Fibroblast of villous mesenchyme (primary cell): ENCODE measurements around the gene ZBTB20. TPM values are rescaled to one million over a fixed set of nuclear protein-coding genes. Genes with fewer than 3 reads are reported as not detected.

Experiments used
- DNase-seq: peaks from one replicate; pipeline ENCODE4 v3.0.0-alpha.2; 2010; ENCODE audit warnings: low read depth
- H3K4me3 ChIP-seq: 2 replicates; pipeline ENCODE4 v1.5.1; 2011; ENCODE audit warnings: low read depth, mild to moderate bottlenecking, low read length
- CTCF ChIP-seq: IDR thresholded peaks from 2 replicates; pipeline ENCODE4 v1.5.1; 2012; ENCODE audit warnings: low read depth, mild to moderate bottlenecking, low read length; ENCODE audit not compliant: insufficient read depth
- total RNA-seq: library from RNA; depleted of rRNA; stranded (reverse); fragments of >200 nt; gene quantifications from 2 replicates; pipeline ENCODE4 v1.2.3, GENCODE V29; 2012

The ZBTB20 gene
- total RNA-seq, 1 donor: 28.1 TPM

GRCh38 chr3:114310695-114311094 lies 836.4 kb downstream of the ZBTB20 start:
- no peak for DNase-seq
- no peak overlapping the region for H3K4me3 ChIP-seq
- TF ChIP-seq CTCF: no peak

- H3K4me3 ChIP-seq: no peak overlapping the region
- no peak for DNase-seq
- TF ChIP-seq CTCF: no peak
Measured at GRCh38 chr3:114308830-114309229, 838.3 kb downstream of the ZBTB20 start.

GRCh38 chr3:114308377-114308776 lies 838.7 kb downstream of the ZBTB20 start:
- TF ChIP-seq CTCF: no peak
- DNase-seq: no peak
- no peak overlapping the region for H3K4me3 ChIP-seq

- TF ChIP-seq CTCF: no peak
- DNase-seq: no peak
- H3K4me3 ChIP-seq: no peak overlapping the region
Measured at GRCh38 chr3:114307832-114308231, 839.3 kb downstream of the ZBTB20 start.

GRCh38 chr3:114307222-114307830 lies 839.8 kb downstream of the ZBTB20 start:
- TF ChIP-seq CTCF: no peak
- no peak for DNase-seq
- H3K4me3 ChIP-seq: no peak overlapping the region

- TF ChIP-seq CTCF: no peak
- no peak overlapping the region for H3K4me3 ChIP-seq
- no peak for DNase-seq
Measured at GRCh38 chr3:114299941-114300624, 847.0 kb downstream of the ZBTB20 start.
